Panc1 (cell line): ENCODE data around the gene RGS6. TPM values are rescaled to one million over a fixed set of nuclear protein-coding genes. Genes with fewer than 3 reads are reported as not detected.

Experiments
- ATAC-seq: fragments of 200-7000 bp; cut with Tn5 transposase; 2 replicates; pipeline ENCODE4 v1.9.1; 2020; ENCODE audit warnings: mild to moderate bottlenecking, moderate library complexity
- BruUV-seq: library from RNA; stranded (reverse); fragments of 400-500 nt; replicated peaks from 2 replicates; lab custom pipeline; 2021; lab: Mats Ljungman, UMichigan
- CTCF ChIA-PET: fragments of 300-600 bp; sonication (Branson Sonifier 250); formaldehyde crosslinking; loops from one replicate; lab custom pipeline; 2022; ENCODE audit warnings: antibody characterized with exemption; lab: Charles Lee
- POLR2A ChIA-PET: fragments of 300-600 bp; sonication (Branson Sonifier 250); formaldehyde crosslinking; loops from one replicate; lab custom pipeline; 2022; ENCODE audit warnings: antibody characterized with exemption; lab: Charles Lee
- DNase-seq: peaks from one replicate; pipeline ENCODE4 v3.0.0-alpha.2; 2010; ENCODE audit warnings: low read depth, low spot score
- H3K27ac ChIP-seq: 2 replicates; pipeline ENCODE4 v1.5.1; 2011; ENCODE audit warnings: mild to moderate bottlenecking, low read length, inconsistent platforms
- H3K27me3 ChIP-seq: fragments of 200-500 bp; sonication (Bioruptor generic); 2 replicates; pipeline ENCODE4 v1.6.0; 2014; ENCODE audit warnings: low read length, inconsistent platforms; ENCODE audit not compliant: control insufficient read depth, insufficient read depth
- H3K36me3 ChIP-seq: fragments of 200-500 bp; sonication (Bioruptor generic); 2 replicates; pipeline ENCODE4 v1.5.1; 2014; ENCODE audit warnings: inconsistent platforms, mild to moderate bottlenecking, low read length, moderate library complexity; ENCODE audit not compliant: control insufficient read depth, insufficient read depth
- H3K4me1 ChIP-seq: 2 replicates; pipeline ENCODE4 v1.5.1; 2011; ENCODE audit warnings: inconsistent platforms, mild to moderate bottlenecking, low read length, moderate library complexity; ENCODE audit not compliant: control insufficient read depth, insufficient read depth
- H3K4me3 ChIP-seq, 2 experiments: 2 replicates each; pipeline ENCODE4 v1.5.1; 2011 to 2012; ENCODE audit warnings: low read depth in 2 of 2, low read length in 2 of 2, mild to moderate bottlenecking in 2 of 2, inconsistent platforms in 1 of 2, moderate library complexity in 1 of 2
- H3K9me3 ChIP-seq: fragments of 200-500 bp; sonication (Bioruptor generic); 2 replicates; pipeline ENCODE4 v1.5.1; 2014; ENCODE audit warnings: low read depth, mild to moderate bottlenecking, inconsistent platforms, low read length, moderate library complexity; ENCODE audit not compliant: control insufficient read depth, insufficient read depth
- POLR2AphosphoS5 ChIP-seq: IDR thresholded peaks from 2 replicates; pipeline ENCODE4 v1.6.1; 2012; ENCODE audit warnings: mild to moderate bottlenecking, low read depth, low read length, moderate library complexity
- REST ChIP-seq, 2 experiments: IDR thresholded peaks; 2 replicates each; pipeline ENCODE4 v1.6.1; 2011 to 2012; ENCODE audit warnings: low read depth in 2 of 2, control low read depth in 1 of 2, low read length in 1 of 2, mild to moderate bottlenecking in 1 of 2, moderate library complexity in 1 of 2; ENCODE audit not compliant: insufficient read depth in 1 of 2
- SIN3A ChIP-seq: IDR thresholded peaks from 2 replicates; pipeline ENCODE4 v1.6.1; 2012; ENCODE audit warnings: low read depth, mild to moderate bottlenecking, low read length, moderate library complexity, borderline replicate concordance; ENCODE audit not compliant: insufficient read depth
- TCF7L2 ChIP-seq: IDR thresholded peaks from 2 replicates; pipeline ENCODE4 v1.6.1; 2011; ENCODE audit warnings: mild to moderate bottlenecking, low read depth, low read length, inconsistent platforms
- in situ Hi-C: cut with HindIII; loops from 2 replicates; pipeline ENCODE4 v1.10.0; 2016; ENCODE audit warnings: low sequenced_read_pairs, low pct_unique_long_range_greater_than_20kb
- intact Hi-C: fragments of 100-400 bp; cut with micrococcal nuclease; formaldehyde crosslinking; loops from one replicate; pipeline ENCODE4 v1.10.0; 2022; ENCODE audit not compliant: unreplicated experiment
- total RNA-seq: library from RNA; stranded (reverse); gene quantifications from one replicate; pipeline ENCODE4 v1.2.1, GENCODE V29; 2021; ENCODE audit not compliant: unreplicated experiment
- TF ChIP-seq, protein P1 (sequence below): fragments of 450-650 bp; IDR thresholded peaks from 2 replicates; pipeline ENCODE4 v1.5.1; 2017; ENCODE audit warnings: mild to moderate bottlenecking

The RGS6 gene
- total RNA-seq, 1 experiment from 2014 or later, result not detected

GRCh38 chr14:72104011-72104613 lies 171.9 kb downstream of the RGS6 start:
- Histone ChIP-seq H3K27ac (no peak overlapping the region), H3K4me1 (no peaks in the 10 kb centered on the region), H3K4me3 (no peak overlapping the region), H3K36me3 (no peaks in the 10 kb centered on the region), H3K9me3 (no peaks in the 10 kb centered on the region), H3K27me3 (no peaks in the 10 kb centered on the region)
- DNase-seq (no peak), ATAC-seq (no peak)
- ChIA-PET POLR2A (no interaction called here), CTCF (no interaction called here)
- in situ Hi-C loops, result no loop called here
- TF ChIP-seq, protein P1, sequence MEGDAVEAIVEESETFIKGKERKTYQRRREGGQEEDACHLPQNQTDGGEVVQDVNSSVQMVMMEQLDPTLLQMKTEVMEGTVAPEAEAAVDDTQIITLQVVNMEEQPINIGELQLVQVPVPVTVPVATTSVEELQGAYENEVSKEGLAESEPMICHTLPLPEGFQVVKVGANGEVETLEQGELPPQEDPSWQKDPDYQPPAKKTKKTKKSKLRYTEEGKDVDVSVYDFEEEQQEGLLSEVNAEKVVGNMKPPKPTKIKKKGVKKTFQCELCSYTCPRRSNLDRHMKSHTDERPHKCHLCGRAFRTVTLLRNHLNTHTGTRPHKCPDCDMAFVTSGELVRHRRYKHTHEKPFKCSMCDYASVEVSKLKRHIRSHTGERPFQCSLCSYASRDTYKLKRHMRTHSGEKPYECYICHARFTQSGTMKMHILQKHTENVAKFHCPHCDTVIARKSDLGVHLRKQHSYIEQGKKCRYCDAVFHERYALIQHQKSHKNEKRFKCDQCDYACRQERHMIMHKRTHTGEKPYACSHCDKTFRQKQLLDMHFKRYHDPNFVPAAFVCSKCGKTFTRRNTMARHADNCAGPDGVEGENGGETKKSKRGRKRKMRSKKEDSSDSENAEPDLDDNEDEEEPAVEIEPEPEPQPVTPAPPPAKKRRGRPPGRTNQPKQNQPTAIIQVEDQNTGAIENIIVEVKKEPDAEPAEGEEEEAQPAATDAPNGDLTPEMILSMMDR, result peak; percentile 42
- TF ChIP-seq POLR2AphosphoS5, result no peak
- no TSS peak for BruUV-seq
- intact Hi-C loops, result no loop called here

DNA sequence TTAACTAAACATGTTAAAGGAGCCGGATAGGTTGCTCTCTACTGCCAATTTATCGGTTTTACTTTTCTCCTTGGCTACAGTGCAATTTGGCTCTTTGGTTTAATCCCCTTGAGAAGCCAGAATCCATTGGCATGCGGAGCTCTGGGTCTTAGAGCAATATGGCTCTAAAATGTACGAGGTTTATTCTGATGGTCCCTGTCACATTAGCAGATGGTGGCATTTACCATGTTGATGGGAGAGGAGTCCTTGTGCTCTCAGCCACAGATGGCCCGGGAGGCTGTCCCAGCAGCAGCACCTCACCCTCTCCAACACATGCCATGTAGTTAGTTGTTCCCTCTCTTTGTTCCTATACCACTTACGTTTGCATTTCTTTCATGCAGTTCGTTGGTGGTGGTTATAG lies 179.7 kb downstream of the RGS6 start:
- Histone ChIP-seq H3K27me3 (no peaks in the 10 kb centered on the region), H3K36me3 (no peaks in the 10 kb centered on the region), H3K27ac (no peak overlapping the region), H3K4me3 (no peak overlapping the region), H3K9me3 (no peaks in the 10 kb centered on the region), H3K4me1 (no peaks in the 10 kb centered on the region)
- TF ChIP-seq SIN3A (no peak), TCF7L2 (no peak), POLR2AphosphoS5 (no peak), REST (IDR thresholded peaks at IDR 0.05; ENCODE audit: insufficient read depth in 1 of 2, low read depth in 2 of 2, low read length in 1 of 2) (no peak)
- TF ChIP-seq, protein P1, result no peak
- intact Hi-C loops, result no loop called here
- ATAC-seq (no peak), DNase-seq (no peak)
- in situ Hi-C loops, result no loop called here
- CTCF ChIA-PET, result no interaction called here
- POLR2A ChIA-PET, result no interaction called here
- no TSS peak for BruUV-seq
